HG02938 (cell line): Measurements from ENCODE around the gene OR10AG1.

ENCODE experiments used
- ATAC-seq: cut with Tn5 transposase; IDR thresholded peaks from one replicate; pipeline ENCODE4 v1.9.1; 2021; ENCODE audit warnings: mild to moderate bottlenecking, moderate library complexity; ENCODE audit not compliant: unreplicated experiment

The OR10AG1 gene

GRCh38 chr11:55969845-55970244, at the start of gene OR10AG1:
Gene OR10AG1 (minus strand): TSS chr11:55969945. CDS start chr11:55969907, 38 bp downstream.
- no peak for ATAC-seq

DNA sequence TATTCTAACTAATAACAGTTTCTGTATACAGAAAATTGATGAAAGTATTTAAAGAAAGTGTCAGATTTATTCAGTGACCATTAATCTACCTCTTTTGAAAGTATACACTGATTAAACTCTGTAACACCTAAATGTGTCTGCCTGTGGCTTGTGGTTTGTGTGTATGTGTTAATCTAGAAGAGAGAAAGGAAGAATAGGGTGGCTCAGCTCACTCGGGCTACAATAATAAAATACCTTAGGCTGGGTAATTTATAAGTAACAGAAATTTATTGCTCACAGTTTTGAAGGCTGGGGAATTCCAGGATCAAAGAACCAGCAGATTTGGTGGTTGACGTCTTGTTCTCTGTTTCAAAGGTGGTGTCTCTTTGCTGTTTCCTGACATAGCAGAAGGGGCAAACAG, 44.1 kb upstream of the OR10AG1 start:
- ATAC-seq, result no peak

DNA sequence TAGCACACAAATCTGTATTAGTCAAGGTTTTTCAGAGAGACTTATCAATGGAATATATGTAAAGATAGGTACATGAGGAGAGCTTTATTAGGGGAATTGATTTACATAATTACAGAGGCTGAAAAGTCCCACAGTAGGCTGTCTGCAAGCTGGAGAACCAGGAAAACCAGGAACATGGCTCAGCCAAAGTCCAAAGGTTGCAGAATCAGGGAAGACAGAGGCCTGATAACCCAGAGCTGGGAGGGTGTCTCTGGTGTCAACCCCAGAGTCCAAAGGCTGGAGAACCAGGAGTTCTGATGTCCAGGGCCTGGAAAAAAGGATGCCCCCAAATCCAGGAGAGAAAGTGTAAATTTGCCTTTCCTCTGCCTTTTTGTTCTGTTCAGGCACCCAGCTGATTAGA, 41.0 kb upstream of the OR10AG1 start:
- ATAC-seq, result no peak

DNA sequence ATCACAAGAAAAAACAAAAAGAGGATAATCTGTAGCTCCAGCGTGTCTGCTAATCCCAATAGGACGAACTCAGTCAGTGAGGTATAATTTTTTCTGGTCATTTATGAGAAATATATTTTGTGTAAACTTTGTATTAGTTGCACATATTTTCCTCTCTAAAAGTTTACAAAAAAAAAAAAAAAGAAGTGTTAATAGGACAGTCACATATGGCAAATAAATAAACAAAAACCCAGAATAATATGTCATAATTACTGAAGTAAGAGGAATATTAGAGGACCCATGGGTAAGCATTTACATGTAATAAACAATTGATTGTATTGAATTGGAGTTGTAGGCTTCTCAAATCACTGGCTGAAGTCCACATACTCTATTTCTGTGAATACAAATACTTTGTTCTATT, 24.8 kb upstream of the OR10AG1 start, which contains the start of gene OR5F1:
TSS of gene OR5F1 (minus strand) at position 101 of the 400 bp plus-strand sequence. CDS start at position 101, 0 bp downstream.
- no peak for ATAC-seq

- no peak for ATAC-seq
These were observed 1.2 kb upstream of the OR10AG1 start for GRCh38 chr11:55970935-55971334.

- no peak for ATAC-seq
These were observed 1.8 kb downstream of the OR10AG1 start for GRCh38 chr11:55967914-55968313.

- ATAC-seq, result no peak
These were observed 3.4 kb downstream of the OR10AG1 start for GRCh38 chr11:55966391-55966790.

DNA sequence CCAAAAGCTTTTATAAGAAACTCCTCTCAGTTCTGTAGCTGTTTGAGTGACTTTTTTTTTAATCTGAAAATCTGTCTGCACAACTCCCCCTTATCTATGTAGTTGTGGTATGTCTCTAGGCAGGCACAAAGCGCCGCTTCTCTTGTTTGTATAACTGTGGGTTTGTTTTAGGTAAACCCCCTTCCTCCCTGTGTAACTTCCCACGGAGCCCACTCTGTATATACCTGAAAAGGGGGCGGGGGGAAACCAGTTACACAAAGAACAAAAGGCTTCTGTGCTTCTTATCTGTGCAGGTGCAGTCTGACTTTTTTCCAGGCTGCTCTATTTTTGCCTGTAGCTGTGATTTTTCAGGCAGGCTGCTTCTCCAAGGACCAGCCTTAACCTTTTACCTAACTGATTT, 13.2 kb downstream of the OR10AG1 start:
- ATAC-seq, result no peak

DNA sequence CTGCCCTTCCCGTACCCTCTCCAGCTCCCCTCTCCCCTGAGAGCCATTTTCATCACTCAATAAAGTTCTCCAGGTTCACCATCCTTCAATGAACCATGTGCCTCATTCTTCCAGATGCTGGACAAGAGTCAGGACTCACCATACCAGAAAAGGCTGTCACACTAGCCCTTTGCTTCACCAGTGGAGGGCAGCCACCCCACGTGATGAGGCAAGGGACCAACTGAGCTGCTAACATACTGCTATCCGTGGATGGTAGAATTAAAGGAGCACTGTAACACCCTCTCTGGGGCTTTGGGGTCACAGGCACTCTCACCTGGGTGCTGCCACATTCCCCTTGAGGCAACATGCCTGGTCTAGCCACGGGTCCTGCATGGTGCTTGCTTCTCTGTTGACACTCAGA, 20.4 kb downstream of the OR10AG1 start:
- no peak for ATAC-seq

- ATAC-seq, result no peak
These were observed 26.9 kb downstream of the OR10AG1 start for GRCh38 chr11:55942785-55943392.

GRCh38 chr11:55936300-55936699, 33.4 kb downstream of the OR10AG1 start, which contains the start of gene OR5I1:
Gene OR5I1 (minus strand): TSS chr11:55936400. CDS start chr11:55936400, 0 bp downstream.
- no peak for ATAC-seq

DNA sequence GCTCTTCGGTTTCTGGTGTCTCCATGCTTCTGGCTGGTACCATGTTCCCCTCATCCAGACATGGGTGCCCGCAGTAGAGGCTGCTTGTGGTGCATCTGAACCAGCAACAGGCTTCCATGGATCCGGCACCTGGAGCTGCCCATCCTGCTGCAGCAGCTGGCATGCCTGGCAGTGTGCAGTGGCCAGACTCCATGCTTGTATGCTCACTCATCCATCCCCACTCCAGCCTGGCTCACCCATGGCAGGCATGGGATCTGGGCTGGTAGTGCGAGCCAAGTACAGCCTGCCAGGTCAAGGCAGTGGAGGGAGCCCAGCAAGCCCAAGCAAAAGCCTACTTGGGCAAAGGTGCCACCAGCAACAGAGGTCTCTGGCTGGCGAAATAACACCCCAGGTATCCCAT, 49.2 kb downstream of the OR10AG1 start:
- no peak for ATAC-seq
